Measurements from ENCODE around the gene C11orf21.
A peak's percentile ranks its signal among the peaks of the same experiment; 100 is the strongest.

C11orf21 gene

DNA sequence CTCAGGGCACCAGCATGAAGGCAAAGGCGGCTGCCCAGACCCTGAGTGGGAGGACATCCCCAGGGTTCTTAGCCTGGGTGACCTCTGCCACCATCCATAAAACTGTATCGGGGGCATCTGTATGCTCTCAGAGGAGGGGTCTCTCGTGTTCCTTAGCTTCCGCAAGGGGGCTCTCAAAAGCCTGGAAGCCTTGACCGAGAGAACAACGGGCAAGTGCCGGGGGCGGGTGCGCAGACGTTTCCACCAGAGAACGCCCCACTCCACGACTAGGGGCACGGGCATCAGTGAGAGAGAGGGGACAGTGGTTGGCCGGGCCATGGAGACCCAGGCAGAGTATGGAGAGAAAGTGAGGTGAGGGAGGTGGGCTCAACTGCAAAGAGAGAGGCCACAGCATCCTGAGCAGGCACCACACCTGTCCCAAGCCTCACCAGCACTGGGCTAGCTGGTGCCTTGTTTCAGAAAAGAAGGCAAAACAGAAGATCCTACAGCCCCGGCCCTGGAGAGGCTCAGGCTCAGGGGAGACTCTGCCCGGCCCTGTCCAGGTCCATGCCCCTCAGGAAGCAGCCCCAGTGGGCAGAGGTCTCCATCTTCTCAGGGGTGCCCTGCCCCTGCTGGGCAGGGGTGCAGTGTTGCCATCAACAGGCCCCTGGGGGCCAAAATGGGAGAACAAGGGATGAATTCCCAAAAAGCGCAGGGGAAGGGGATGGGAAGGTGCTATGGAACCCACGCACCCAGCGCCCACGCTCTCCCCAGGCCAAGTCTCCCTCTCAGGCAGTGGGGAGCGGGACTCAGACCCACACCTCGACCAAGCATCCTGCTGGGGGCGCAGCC lies 6.0 kb upstream of the C11orf21 start:
- no peak for DNase-seq

DNA sequence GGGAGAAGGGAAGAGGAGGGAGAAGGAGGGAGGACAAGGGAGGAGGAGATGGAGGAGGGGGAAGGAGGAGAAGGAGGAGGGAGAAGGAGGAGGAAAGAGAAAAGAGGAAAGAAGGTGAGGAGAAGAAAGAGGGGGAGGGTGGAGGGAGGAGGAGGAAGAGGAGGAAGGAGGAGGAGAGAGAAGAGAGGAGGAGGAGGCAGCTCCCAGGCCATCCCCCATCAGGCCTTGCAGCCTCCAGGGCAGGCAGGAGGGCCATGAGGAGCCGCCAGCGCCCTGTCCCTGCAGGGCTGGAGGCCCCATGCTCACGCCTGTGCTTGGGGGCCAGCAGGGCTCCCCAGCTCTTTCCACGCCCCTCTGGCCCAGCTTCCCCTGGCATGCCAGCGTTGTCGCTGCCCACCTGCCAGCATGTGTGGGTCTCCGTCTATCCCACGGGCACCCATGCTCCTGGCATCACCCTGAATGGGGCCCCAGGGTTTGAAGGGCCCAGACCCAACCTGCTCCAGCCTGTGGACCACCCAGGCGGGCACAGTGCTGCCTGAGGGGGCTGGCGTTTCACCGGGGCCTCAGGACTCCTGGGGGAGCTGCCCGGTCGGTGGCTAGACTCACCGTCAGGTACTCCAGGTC lies 5.3 kb upstream of the C11orf21 start:
- DNase-seq = no peak

DNA sequence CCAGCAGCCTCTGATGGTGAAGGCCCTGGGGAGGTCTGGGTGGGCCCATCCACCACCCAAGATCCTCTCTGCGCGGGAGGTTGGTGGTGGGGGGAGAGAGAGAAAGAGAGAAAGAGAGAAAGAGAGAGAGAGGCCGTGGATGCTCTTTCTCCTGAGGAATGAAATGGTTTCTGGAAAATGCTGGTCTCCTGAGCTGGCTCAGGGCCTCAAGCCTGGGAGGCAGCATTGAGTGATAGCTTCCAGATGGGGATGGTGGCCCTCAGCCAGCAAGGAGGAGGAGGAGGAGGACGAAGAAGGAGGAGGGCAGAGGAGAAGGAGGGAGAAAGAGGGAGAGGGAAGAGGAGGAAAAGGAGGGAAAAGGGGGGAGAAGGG lies 4.7 kb upstream of the C11orf21 start:
- no peak for DNase-seq

DNA sequence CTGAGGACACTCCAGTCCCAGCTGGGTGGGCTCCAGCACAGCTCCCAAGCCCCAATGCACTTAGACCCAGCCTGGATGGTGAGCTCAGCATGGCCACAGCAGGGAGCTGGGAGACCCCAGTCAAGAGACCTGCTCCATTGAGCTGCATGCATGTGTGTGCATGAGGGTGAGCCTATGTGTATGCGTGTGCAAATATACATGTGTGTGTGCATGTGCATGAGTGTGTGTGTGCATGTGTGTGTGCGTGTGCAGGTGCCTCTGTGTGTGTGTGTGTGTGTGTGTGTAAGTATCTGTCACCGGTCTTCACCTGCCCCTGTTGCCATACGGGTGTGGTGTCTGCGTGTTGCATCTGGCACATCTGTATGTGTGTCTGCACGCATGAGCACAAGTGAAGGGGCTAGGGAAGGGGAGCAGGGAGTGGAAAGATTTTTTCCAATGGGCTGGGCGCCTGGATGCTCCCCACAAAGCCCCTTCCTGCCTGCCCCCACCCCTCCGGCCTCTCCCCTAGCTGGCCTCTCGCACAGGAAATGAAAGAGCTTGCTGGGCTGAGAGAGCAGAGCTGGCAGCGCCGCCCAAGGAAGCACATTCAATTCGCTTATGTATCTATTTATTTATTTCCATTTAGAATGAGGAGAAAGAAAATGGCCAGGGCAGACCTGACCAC lies 4.2 kb upstream of the C11orf21 start:
- no peak for DNase-seq

DNA sequence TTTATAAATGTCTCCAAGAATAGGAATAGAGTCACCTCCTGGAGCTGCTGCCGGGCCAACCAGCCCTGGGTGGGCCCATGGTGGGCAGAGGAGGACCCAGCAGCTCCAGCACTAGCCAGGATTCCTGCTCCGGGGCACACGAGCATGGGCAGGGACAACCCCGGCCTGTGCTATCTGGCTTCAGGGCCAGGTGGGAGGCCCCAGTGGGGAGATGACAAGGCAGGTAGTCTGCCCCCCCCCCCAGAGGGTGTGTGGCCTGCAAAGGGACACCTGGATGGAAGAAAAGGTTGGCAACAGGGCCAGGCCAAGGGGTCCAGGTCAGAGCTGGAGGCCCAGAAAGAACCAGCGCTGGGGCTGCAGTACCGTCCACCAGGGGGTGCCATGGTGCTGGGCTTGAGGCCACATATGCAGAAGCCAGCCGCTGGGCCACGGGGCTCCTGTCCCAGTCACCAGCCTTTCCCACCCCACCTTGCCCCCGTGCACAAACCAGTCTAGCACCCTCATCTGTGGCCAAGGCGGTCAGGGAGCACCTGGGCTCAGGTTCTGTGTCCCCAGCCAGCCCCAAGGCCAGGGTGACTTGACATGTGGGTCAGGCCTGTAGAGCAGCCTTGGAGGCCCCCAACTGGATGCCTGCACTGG lies 3.5 kb upstream of the C11orf21 start:
- peak; percentile 51 for DNase-seq

DNA sequence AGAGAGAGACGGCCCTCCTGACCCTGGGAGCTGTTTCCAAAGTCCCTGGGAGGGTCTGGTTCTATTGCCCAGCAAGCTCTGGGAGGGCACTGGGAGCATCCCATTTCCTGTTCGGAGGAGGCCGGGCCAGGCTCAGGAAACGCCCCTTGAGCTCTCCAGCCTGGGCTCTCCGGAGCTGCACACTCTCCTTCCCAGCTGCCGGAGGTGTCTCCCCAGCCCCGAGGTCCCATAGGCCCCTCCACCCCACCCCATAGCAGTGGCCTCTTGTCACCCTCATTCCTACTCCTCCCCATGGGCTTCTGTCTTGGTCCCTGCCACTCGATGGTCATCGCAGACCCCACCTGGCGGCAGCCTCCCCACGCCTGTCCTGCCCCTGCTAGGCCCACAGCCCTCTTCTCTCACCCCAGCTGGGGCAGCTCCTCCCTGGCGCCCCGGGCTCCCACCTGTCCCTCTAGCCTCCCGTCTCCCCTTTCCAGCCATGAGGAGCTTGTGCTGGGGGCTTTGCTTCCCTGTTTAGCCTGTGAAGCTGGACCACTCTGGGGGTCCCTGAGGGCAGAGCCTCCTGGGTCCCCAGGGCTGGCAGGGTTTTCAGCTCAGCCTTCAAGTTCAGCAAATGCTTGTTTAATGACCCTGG lies 2.9 kb upstream of the C11orf21 start:
- no peak for DNase-seq

DNA sequence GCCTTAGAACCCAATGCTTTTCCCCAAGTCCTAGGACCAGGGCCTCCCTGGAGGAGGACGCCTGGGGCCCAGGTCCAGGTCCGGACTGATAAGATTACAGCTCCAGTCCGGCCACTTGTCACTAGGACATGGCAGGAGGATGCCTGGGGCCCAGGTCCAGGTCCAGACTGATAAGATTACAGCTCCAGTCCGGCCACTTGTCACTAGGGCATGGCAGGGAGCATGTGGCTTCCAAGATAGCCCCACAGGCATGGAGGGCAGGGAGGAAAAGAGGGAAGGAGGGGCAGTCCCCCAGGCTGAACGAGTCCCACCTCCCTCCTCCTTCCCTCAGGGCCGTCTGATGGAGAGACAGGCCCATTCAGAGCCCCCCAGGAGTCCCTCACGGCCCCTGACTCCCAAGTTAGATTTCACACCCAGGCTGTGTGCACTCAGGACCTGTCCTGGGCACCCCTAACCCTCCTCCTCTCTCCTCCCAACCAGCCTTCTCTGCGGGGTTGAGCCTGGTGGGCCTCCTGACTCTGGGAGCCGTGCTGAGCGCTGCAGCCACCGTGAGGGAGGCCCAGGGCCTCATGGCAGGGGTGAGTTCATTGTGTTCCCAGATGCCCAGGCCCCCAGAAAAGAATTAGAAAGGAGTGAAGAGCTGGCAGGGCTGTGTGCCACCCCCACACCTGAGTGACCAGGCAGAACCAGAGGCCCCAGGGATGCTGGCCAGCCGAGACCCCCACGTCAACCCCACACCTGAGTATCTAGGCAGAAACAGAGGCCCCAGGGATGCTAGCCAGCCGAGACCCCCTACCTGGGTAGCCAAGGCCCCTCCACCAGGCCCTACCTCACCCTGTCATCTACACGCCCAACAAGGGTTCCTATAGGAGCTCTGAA lies 2.1 kb upstream of the C11orf21 start:
- no peak for DNase-seq

DNA sequence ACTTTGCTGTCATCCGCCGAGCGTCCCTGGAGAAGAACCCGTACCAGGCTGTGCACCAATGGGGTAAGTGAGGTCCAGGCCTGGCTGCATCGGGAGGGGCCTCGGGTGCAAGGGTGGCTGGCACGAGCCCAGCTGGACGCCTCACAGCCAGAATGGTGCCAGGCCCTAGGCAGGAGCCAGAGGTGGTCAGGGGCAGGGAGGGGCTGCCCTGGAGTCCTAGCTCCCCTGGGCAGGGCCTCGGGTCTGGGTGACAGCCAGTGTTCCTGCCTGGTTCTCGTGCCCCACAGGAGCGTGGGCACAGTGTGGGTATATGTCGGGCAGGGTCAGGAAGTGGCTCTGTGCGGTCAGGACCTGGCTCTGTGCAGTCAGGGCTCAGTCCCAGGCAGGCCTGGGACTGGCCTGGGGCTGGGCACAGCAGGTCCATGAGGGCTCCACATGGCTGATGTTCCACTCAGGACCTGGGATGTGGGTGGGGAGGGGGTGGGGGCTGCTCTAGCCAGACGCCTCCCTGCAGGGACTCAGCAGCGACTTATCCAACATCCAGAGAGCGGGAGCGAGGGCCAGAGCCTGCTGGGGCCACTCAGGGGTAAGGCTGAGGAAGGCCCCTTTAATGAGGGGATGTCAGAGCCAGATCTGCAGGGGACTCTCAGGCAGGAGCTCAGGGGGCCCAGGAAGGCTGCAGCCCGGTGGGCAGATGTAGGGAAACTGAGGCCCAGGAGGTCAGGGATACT lies 1.3 kb upstream of the C11orf21 start:
- DNase-seq = no peak

DNA sequence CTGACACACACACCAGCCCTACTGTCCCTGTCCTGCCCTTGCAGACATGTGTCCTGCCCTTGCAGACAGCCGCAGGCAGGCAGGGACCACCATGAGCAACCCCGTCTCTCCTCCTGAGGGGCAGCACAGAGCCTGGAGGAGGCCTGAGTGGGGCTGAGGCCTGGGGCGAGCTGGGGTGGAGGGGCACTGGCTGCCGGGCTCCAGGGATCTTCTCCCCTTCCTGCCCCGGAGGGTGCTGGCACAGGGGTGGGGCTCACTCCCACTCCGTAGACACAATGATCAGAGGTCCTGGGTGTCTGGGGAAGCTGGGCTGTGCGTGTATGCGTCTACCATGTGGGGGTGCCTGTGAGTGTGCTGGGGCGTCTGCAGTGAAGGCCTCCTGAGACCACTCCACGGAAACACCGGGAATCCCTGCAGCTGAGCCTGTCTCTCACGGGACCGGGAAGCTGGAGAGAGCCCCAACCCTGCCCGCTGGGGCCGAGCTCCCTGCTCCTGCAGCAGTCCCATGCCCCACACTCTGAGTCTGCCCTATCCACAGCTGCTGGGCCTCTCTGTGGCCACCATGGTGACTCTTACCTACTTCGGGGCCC lies 683 bp upstream of the C11orf21 start:
- DNase-seq = peak; percentile 48

DNA sequence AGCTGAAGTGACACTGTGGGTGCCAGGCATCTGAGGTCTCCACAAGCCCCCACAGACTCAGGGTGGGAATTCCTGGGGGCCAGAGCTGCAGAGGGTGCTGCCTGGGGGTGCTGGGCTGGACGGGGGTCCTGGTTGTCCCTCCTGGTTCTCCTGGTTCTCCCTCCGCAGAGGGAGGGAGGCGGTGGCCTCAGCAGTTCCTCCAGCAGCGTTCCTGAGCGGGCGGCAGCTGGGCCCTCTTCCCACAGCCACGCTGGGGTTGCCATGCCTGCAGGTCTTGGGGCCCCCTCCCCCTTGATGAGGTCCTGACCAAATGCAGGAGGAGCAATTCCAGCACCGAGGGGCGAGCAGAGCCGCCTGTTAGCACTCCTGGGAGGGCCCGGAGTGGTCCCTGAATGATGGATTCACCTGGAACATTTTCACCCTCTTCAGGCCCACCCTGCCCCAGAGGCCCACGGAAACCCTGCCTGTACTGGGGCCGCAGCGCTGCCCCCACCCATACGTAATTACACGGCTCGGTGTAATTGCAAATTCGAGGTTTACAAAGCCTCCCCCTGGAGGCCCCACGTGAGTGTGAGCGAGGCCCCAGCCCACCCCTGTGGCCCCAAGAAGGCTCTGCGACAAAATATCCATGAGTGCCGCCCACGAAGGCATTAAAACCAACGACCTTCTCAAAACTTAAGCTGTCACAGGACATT lies 635 bp downstream of the C11orf21 start:
- DNase-seq = peak; percentile 37

DNA sequence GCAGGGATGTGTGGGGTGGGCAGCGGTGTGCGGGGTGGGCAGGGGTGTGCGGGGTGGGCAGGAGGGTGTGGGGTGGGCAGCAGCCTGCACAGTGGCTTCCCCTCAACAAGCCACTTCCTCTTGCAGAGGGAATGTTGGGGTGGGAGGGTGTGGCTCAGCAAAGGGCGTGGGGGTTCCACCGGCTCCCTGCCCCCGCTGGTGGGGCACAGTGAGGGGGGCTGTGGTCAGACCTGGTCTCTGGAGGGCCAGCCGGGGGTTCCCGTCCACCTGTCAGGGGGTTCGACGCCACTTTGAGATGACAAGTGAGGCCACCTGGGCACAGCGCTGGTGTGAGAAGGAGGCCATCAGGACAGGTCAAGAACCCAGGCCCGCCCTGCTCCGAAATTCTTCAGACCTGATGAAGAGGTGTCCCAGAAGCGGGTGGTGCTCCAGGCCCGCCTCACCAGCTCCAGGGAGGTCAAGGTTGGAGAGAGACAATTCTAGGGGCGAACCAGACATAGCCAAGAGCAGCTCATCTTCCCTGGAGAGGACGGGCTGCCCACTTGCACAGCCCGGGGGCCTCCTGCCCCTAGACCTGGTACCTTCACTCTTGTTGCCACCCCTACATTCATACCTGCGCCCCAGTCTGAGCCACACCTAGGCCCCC lies 1.3 kb downstream of the C11orf21 start:
- DNase-seq = peak; percentile 19

DNA sequence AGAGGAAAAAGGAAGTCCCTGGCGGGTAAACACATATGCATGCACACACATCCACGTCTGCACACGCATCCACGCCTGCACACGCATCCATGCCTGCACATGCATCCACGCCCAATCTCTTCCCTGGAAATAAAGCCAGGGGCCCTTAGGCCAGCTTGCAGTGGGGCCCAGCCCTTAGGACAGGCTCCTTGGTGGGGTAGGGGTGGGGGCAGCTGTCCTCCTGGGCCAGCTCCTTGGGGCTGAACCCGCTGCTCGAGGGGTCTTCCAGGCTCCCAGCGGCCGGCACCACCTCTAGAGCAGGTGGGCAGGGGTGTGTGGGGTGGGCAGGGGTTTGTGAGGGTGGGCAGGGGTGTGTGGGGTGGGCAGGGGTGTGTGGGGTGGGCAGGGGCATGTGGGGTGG lies 1.9 kb downstream of the C11orf21 start:
- no peak for DNase-seq

DNA sequence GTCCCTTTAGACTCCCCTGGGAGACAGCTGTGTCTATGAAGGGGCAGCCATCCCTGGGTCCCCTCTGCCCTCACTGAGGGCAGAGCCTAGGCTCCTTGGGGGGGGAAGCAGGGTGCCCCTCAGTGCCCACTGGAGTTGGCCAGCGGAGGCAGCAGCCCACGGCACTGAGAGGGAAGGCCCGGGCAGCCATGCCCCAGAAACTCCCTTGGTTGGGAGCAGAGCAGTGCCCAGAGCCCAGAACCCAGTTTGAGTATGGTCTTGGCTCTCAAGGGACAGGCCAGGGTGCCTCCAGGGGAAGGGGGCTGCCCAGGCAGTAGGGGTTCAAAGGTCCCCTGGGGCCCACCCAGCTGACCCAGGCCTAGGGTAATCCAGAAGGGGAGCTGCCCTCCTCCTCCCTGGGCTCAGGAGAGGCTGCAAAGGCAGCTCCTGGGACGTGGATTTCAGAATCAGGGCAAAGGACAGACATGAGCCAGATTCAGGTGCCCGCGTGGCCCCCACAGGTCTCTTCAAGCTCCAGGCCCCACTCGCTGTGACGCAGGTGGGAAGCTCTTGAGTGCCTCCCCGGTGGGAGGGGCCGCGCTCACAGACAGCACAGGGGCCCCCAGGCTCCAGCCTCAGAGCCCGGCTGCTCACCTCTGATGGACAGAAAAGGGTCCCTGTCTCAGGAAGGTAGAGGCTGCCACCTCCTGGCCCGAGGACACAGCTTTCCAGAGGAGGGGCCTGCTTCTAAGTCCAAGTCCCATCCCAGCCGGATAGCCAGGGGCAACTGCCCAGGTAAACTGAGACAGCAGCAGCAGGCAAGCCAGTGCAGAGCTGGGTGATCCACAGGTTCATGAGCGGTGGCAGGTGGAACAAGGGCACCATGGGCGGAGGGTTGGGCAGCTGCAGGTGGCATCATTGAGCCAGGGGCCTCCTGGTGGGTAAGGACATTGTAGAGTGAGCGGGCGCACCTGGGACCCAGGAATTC lies 2.6 kb downstream of the C11orf21 start:
- DNase-seq = no peak

DNA sequence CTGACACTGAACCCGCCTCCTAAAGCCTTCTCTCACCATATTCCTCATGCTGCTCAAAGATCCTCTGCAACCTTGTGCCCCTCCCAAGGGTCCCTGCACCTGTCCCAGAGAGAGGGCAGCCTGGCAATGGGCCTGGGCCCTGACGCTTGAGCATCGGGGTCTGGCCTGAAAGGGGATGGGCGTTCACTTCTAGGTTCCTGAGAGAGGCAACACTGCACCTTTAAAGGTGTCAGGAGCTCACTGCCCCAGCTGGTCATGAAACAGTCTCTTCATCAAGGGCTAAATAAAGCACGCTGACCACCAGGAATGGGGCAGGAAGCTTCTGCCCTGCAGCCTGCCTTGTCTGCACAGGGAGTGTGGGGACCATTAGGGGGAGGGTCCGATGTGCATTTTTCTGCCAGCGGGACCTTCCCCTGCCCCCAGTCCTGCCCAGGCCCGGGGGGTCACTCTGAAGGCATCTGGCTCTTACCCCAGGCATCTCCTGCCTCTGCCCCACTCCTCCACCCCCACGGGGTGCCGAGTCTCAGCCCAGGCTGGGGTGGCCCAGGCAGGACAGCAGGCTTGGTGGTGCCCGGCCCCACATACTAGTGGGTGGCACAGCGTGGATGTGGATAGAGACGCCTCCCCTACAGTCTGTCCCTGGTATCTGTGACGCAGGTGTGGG lies 3.5 kb downstream of the C11orf21 start:
- no peak for DNase-seq

DNA sequence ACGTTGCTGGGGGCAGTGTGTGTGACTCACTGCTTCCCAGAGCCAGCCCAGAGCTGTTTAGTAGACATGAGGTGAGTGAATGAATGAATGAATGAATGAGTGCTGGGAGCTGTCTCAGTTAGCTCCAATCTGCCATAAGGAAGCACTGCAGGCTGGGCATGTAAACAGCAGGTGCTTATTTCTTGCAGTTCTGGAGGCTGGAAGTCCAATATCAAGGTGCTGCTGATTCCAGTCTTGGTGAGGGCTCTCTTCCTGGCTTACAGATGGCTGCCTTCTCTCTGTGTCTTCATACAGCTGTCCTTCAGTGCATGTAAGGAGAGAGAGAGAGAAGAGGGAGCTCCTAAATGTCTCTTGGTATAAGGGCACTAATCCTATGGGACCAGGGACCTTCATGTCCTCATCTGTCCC lies 4.1 kb downstream of the C11orf21 start:
- DNase-seq = no peak

DNA sequence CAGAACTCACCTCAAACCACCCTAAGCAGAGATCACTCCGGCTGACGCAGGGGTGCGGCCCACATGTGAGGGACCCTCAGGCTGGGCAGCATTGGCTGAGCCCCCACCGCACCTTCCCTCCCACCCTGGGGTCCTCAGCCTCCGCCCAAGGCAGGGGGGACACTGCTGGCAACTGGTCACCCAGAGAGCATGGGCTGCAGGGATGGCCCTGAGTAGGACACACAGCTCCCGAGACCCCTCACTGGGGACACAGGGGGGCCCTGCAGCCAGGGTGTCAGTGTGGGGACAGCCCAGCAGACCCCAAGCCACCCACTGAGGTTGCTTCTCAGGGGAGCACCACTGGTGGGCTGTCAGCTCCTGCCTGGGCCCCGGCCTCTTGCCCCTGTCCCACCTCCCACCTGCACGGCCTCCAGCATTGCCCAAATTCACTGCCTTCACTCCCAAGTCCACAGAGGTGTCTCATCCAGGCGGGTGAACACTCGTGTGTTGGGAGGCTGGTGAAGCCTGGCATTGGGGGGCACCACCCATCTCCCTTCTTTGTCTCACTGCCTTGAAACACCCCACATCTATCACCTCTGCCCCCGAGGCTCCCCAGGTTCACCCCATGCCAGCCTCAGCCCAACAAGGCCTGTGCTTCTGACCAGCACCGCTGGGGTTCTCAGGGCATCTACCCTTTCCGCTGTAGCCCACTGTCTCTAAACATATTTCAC lies 4.7 kb downstream of the C11orf21 start:
- DNase-seq = no peak

Measured in MV-4-11 (cell line).